ENCODE data around the gene BCKDHA.

The BCKDHA gene

GRCh38 chr19:41355802-41356201, 41.8 kb upstream of the BCKDHA start:
- no peak overlapping the region for H3K27ac ChIP-seq (ENCODE audit: low read depth, low read length)

GRCh38 chr19:41356984-41357739, 40.5 kb upstream of the BCKDHA start:
- peaks cover 0 to 51% (median 18%) of the 10 kb centered on the region in 5 donors for H3K4me1 ChIP-seq (ENCODE audit: control insufficient read depth in 5 of 5, insufficient read depth in 5 of 5, low read length in 5 of 5)
- H3K36me3 ChIP-seq (ENCODE audit: control insufficient read depth in 5 of 5, insufficient read depth in 5 of 5, low read length in 5 of 5): no peaks in the 10 kb centered on the region
- H3K4me3 ChIP-seq (ENCODE audit: low read depth in 1 of 5, low read length in 5 of 5): no peak overlapping the region
- no peak overlapping the region for H3K9ac ChIP-seq (ENCODE audit: low read length in 5 of 5)
- no peaks in the 10 kb centered on the region for H3K9me3 ChIP-seq (ENCODE audit: control insufficient read depth in 5 of 5, low read length in 5 of 5)
- no peak overlapping the region for H3K27ac ChIP-seq (ENCODE audit: low read depth, low read length)
- peaks cover 0 to 7% (median 5%) of the 10 kb centered on the region in 5 donors for H3K27me3 ChIP-seq (ENCODE audit: control insufficient read depth in 5 of 5, insufficient read depth in 4 of 5, low read length in 5 of 5)

More at GRCh38 chr19:41355802-41356201, 41.8 kb upstream of the BCKDHA start:
- Histone ChIP-seq H3K27me3 (ENCODE audit: control insufficient read depth in 5 of 5, insufficient read depth in 4 of 5, low read length in 5 of 5) (peaks cover 0 to 17% (median 6%) of the 10 kb centered on the region in 5 donors), H3K4me3 (ENCODE audit: low read depth in 1 of 5, low read length in 5 of 5) (no peak overlapping the region), H3K9me3 (ENCODE audit: control insufficient read depth in 5 of 5, low read length in 5 of 5) (no peaks in the 10 kb centered on the region), H3K4me1 (ENCODE audit: control insufficient read depth in 5 of 5, insufficient read depth in 5 of 5, low read length in 5 of 5) (peaks cover 0 to 64% (median 31%) of the 10 kb centered on the region in 5 donors), H3K9ac (ENCODE audit: low read length in 5 of 5) (peak overlapping the region in 1 of 5 donors; percentile 12), H3K36me3 (ENCODE audit: control insufficient read depth in 5 of 5, insufficient read depth in 5 of 5, low read length in 5 of 5) (no peaks in the 10 kb centered on the region)

- Histone ChIP-seq H3K4me1 (ENCODE audit: control insufficient read depth in 5 of 5, insufficient read depth in 5 of 5, low read length in 5 of 5) (peaks cover 0 to 45% (median 14%) of the 10 kb centered on the region in 5 donors), H3K9ac (ENCODE audit: low read length in 5 of 5) (no peak overlapping the region)
Measured at GRCh38 chr19:41357746-41358145, 39.9 kb upstream of the BCKDHA start.

GRCh38 chr19:41359741-41360140, 37.9 kb upstream of the BCKDHA start:
- no peaks in the 10 kb centered on the region for H3K9me3 ChIP-seq (ENCODE audit: control insufficient read depth in 5 of 5, low read length in 5 of 5)
- no peak overlapping the region for H3K4me3 ChIP-seq (ENCODE audit: low read depth in 1 of 5, low read length in 5 of 5)
- peaks cover 3 to 41% (median 16%) of the 10 kb centered on the region in 5 donors for H3K4me1 ChIP-seq (ENCODE audit: control insufficient read depth in 5 of 5, insufficient read depth in 5 of 5, low read length in 5 of 5)
- no peak overlapping the region for H3K9ac ChIP-seq (ENCODE audit: low read length in 5 of 5)
- H3K27ac ChIP-seq (ENCODE audit: low read depth, low read length): no peak overlapping the region
- H3K36me3 ChIP-seq (ENCODE audit: control insufficient read depth in 5 of 5, insufficient read depth in 5 of 5, low read length in 5 of 5): no peaks in the 10 kb centered on the region
- H3K27me3 ChIP-seq (ENCODE audit: control insufficient read depth in 5 of 5, insufficient read depth in 4 of 5, low read length in 5 of 5): no peaks in the 10 kb centered on the region

More at GRCh38 chr19:41357746-41358145, 39.9 kb upstream of the BCKDHA start:
- Histone ChIP-seq H3K36me3 (ENCODE audit: control insufficient read depth in 5 of 5, insufficient read depth in 5 of 5, low read length in 5 of 5) (no peaks in the 10 kb centered on the region), H3K9me3 (ENCODE audit: control insufficient read depth in 5 of 5, low read length in 5 of 5) (no peaks in the 10 kb centered on the region), H3K27ac (ENCODE audit: low read depth, low read length) (no peak overlapping the region), H3K4me3 (ENCODE audit: low read depth in 1 of 5, low read length in 5 of 5) (no peak overlapping the region), H3K27me3 (ENCODE audit: control insufficient read depth in 5 of 5, insufficient read depth in 4 of 5, low read length in 5 of 5) (peaks cover 0 to 7% (median 3%) of the 10 kb centered on the region in 5 donors)

GRCh38 chr19:41362143-41362847, 35.3 kb upstream of the BCKDHA start:
- Histone ChIP-seq H3K4me3 (ENCODE audit: low read depth in 1 of 5, low read length in 5 of 5) (no peak overlapping the region), H3K27ac (ENCODE audit: low read depth, low read length) (no peak overlapping the region), H3K9me3 (ENCODE audit: control insufficient read depth in 5 of 5, low read length in 5 of 5) (no peaks in the 10 kb centered on the region), H3K4me1 (ENCODE audit: control insufficient read depth in 5 of 5, insufficient read depth in 5 of 5, low read length in 5 of 5) (peaks cover 4 to 30% (median 20%) of the 10 kb centered on the region in 5 donors), H3K9ac (ENCODE audit: low read length in 5 of 5) (no peak overlapping the region), H3K27me3 (ENCODE audit: control insufficient read depth in 5 of 5, insufficient read depth in 4 of 5, low read length in 5 of 5) (no peaks in the 10 kb centered on the region), H3K36me3 (ENCODE audit: control insufficient read depth in 5 of 5, insufficient read depth in 5 of 5, low read length in 5 of 5) (no peaks in the 10 kb centered on the region)

- Histone ChIP-seq H3K9ac (ENCODE audit: low read length in 5 of 5) (peak overlapping the region; percentile 68 to 96 (median 92)), H3K27me3 (ENCODE audit: control insufficient read depth in 5 of 5, insufficient read depth in 4 of 5, low read length in 5 of 5) (no peaks in the 10 kb centered on the region), H3K9me3 (ENCODE audit: control insufficient read depth in 5 of 5, low read length in 5 of 5) (no peaks in the 10 kb centered on the region), H3K4me1 (ENCODE audit: control insufficient read depth in 5 of 5, insufficient read depth in 5 of 5, low read length in 5 of 5) (peaks cover 4 to 27% (median 17%) of the 10 kb centered on the region in 5 donors), H3K27ac (ENCODE audit: low read depth, low read length) (peak overlapping the region; percentile 97), H3K36me3 (ENCODE audit: control insufficient read depth in 5 of 5, insufficient read depth in 5 of 5, low read length in 5 of 5) (no peaks in the 10 kb centered on the region), H3K4me3 (ENCODE audit: low read depth in 1 of 5, low read length in 5 of 5) (peak overlapping the region; percentile 75 to 99 (median 92))
Measured at GRCh38 chr19:41363371-41363752, 34.3 kb upstream of the BCKDHA start.

- Histone ChIP-seq H3K27me3 (ENCODE audit: control insufficient read depth in 5 of 5, insufficient read depth in 4 of 5, low read length in 5 of 5) (no peaks in the 10 kb centered on the region), H3K4me1 (ENCODE audit: control insufficient read depth in 5 of 5, insufficient read depth in 5 of 5, low read length in 5 of 5) (peaks cover 4 to 27% (median 17%) of the 10 kb centered on the region in 5 donors), H3K9ac (ENCODE audit: low read length in 5 of 5) (peak within 1 kb of the TSS; percentile 70 to 96 (median 92)), H3K36me3 (ENCODE audit: control insufficient read depth in 5 of 5, insufficient read depth in 5 of 5, low read length in 5 of 5) (no peaks in the 10 kb centered on the region), H3K4me3 (ENCODE audit: low read depth in 1 of 5, low read length in 5 of 5) (peak within 1 kb of the TSS; percentile 75 to 99 (median 92)), H3K9me3 (ENCODE audit: control insufficient read depth in 5 of 5, low read length in 5 of 5) (no peaks in the 10 kb centered on the region), H3K27ac (ENCODE audit: low read depth, low read length) (peak within 1 kb of the TSS; percentile 97)
Measured at GRCh38 chr19:41363753-41364523, 33.7 kb upstream of the BCKDHA start, which contains the start of gene B9D2. B9D2 (minus strand) TSS chr19:41364149; CDS start chr19:41363519, 630 bp downstream.

GRCh38 chr19:41364524-41365391, 32.9 kb upstream of the BCKDHA start:
- no peaks in the 10 kb centered on the region for H3K36me3 ChIP-seq (ENCODE audit: control insufficient read depth in 5 of 5, insufficient read depth in 5 of 5, low read length in 5 of 5)
- H3K27me3 ChIP-seq (ENCODE audit: control insufficient read depth in 5 of 5, insufficient read depth in 4 of 5, low read length in 5 of 5): no peaks in the 10 kb centered on the region
- H3K4me1 ChIP-seq (ENCODE audit: control insufficient read depth in 5 of 5, insufficient read depth in 5 of 5, low read length in 5 of 5): peaks cover 4 to 27% (median 17%) of the 10 kb centered on the region in 5 donors
- peak overlapping the region; percentile 43 to 96 (median 88) for H3K9ac ChIP-seq (ENCODE audit: low read length in 5 of 5)
- peak overlapping the region; percentile 75 to 99 (median 92) for H3K4me3 ChIP-seq (ENCODE audit: low read depth in 1 of 5, low read length in 5 of 5)
- H3K9me3 ChIP-seq (ENCODE audit: control insufficient read depth in 5 of 5, low read length in 5 of 5): no peaks in the 10 kb centered on the region
- peak overlapping the region; percentile 97 for H3K27ac ChIP-seq (ENCODE audit: low read depth, low read length)

- H3K4me1 ChIP-seq (ENCODE audit: control insufficient read depth in 5 of 5, insufficient read depth in 5 of 5, low read length in 5 of 5): peaks cover 4 to 27% (median 17%) of the 10 kb centered on the region in 5 donors
- H3K9ac ChIP-seq (ENCODE audit: low read length in 5 of 5): no peak overlapping the region
- no peak overlapping the region for H3K27ac ChIP-seq (ENCODE audit: low read depth, low read length)
- H3K9me3 ChIP-seq (ENCODE audit: control insufficient read depth in 5 of 5, low read length in 5 of 5): no peaks in the 10 kb centered on the region
- H3K4me3 ChIP-seq (ENCODE audit: low read depth in 1 of 5, low read length in 5 of 5): no peak overlapping the region
- no peaks in the 10 kb centered on the region for H3K27me3 ChIP-seq (ENCODE audit: control insufficient read depth in 5 of 5, insufficient read depth in 4 of 5, low read length in 5 of 5)
- no peaks in the 10 kb centered on the region for H3K36me3 ChIP-seq (ENCODE audit: control insufficient read depth in 5 of 5, insufficient read depth in 5 of 5, low read length in 5 of 5)
Measured at GRCh38 chr19:41366089-41366488, 31.5 kb upstream of the BCKDHA start.
